8988T (cell line): ENCODE data around the gene POLR1C.
"Not testable (repeated sequence)": the region's sequence is repeated elsewhere in the genome, so short reads cannot be mapped to it uniquely, and the experiment has no call there.

Source experiments
- DNase-seq: peaks from one replicate; pipeline ENCODE4 v3.0.0; 2011

POLR1C gene

DNA sequence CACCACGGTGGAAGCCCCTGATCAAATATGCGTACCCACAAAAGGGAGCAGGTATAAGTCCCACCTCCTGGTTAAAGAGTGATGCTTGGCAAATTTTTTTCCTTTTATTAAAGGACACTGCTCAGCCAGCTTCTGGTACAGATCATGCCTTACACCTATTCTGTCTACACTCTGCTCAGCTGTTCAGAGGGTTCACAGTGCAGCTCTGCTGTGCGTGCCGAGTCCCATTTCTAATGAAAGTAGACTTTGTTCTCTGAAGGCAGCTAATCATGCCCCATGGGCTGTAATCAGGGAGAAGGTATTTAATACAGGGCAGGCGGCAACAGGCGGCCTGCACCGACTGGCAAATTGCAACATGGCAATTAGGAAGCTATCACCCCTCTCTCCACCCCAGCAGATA, 23.1 kb upstream of the POLR1C start:
- no peak for DNase-seq

DNA sequence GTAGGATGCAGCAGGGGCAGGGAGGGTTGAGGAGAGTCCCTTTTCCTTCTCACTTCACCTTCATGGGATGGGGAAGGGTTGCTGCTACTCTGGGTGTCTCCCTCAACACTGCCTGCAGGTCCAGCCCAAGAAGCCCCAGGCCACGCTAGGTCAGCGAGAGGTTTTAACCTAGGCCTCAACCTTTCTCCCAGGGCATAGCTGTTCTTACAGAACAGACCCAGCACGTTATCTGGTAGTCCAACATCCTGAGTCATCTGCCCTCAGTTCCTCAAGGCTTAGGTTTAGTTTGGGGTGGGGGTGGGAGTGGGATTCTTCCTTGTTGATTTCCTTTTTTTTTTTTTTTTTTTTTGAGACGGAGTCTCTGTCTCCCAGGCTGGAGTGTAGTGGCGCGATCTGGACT, 22.6 kb upstream of the POLR1C start:
- no peak for DNase-seq

DNA sequence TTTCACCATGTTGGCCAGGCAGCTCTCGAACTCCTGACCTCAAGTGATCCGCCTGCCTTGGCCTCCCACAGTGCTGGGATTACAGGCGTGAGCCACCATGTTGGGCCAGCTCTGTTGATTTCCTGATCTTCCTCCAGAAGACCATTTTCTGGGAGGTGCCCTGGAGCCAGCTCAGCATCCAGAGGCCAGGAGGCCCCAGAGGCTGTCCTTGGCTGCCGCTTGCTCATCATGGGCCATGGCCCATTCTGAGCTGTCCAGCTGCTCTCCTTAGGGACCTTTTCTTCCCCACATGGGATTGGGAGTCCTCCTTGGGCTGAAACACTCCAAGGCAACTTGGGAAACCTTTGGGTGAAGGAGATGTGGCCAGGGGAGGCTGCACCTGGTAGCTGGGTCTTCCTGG, 22.1 kb upstream of the POLR1C start:
- no peak for DNase-seq

DNA sequence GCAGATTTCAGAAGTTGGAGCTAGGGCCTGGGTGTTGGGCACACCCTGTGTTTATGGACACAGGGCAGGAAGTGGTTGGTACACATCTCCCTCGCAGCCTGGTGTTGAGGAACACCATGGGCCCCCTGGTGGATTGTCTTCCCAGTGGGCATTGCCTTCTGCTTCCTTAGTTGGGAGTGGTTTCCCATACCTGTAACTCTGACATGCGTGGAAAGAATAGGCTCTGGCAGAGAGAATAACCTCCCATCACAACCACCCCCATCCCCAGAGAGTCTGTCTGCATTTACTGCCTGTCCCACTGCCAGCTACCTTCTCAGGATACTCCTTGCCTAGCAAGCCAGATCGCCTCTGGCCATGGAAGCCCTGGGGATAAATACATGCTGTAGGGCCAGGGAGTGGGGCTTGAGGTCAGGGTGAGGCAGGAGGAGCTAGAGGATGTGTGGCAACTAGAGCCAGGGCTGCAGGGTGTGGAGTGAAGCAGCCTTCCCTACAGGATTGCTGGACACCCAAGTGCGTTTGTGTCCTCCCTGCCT, 21.4 kb upstream of the POLR1C start:
- DNase-seq: no peak

DNA sequence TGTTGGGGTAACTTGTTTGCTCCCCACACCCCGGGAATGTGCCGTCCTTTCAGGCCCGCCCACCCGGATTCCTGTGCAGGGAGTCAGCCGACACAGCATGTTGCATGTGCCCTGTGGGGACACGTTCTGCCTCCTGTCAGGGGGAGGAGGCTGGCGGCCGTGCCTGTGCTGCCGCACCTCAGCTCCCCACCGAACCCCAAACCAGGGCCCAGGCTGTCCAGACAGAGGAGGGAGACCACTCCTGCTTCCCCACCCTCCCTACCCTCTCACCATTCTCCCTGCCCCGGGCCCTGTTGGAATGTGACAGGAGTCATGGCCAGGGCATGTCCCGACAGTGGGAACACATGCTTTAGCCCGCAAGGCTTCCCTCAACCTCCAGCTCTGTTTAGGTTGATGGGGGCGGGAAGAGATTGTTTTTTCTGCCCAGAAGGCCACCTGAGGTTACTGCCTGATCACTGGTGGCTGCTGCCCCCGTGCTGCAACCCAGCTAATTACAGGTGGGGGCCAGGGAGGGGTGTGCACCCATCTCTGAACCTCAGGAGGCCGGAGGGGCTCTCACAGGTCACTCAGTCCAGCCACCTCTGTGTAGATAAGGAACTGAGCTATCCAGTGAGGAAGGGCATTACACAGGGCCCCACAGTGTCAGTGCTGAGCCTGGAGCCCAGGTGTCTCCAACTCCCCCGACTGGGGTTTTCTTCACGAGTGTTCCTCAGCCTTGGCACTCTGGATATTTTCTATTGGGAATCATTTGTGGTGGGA, 20.3 kb upstream of the POLR1C start:
- peak; percentile 81 for DNase-seq

DNA sequence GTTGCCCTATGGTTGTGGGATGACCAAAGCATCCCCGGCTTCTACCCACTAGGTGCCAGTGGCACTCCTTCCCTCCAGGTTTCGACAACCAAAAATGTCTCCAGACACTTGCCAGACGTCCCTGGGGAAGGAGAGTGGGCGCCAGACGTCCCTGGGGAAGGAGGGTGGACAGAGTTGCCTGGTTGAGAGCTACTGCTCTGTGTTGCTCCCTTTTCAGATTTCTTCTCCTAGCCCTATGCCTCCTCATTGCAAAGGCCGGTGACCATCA, 19.8 kb upstream of the POLR1C start:
- no peak for DNase-seq

DNA sequence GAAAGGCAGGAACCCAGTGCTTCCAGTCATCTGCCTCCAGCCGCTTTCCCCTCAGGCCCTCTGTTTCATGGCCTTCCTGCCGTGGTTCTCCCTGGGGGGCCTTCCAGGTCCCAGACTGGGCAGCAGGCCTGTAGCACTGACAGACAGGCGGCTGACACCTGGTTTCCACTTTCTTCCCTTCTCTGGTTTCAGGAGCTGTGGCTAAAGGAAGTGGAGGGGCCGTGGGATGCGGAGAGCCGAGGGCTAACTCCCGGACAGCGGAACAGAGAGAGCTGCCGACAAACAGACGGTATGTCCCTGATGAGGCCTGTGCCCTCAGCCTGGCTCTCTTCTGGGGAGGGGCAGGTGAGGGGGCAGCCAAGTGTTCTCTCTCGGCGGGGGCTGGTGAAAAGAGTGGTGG, 19.2 kb upstream of the POLR1C start:
- DNase-seq: no peak

DNA sequence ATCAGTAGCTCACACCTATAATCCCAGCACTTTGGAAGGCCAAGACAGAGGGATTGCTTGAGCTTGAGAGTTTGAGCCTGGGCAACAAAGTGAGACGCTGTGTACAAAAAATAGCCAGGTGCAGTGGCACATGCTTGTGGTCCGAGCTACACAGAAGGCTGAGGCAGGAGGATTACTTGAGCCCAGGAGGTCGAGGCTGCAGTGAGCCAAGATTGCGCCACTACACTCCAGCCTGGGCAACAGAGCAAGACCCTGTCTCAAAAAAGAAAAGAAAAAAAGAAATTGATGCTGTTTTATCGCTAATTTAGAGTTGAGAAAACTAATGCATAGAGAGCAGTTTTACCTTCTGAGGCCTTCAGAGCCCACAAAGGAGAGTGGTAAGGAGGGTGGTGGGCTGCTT, 18.6 kb upstream of the POLR1C start:
- DNase-seq: not testable (repeated sequence)

DNA sequence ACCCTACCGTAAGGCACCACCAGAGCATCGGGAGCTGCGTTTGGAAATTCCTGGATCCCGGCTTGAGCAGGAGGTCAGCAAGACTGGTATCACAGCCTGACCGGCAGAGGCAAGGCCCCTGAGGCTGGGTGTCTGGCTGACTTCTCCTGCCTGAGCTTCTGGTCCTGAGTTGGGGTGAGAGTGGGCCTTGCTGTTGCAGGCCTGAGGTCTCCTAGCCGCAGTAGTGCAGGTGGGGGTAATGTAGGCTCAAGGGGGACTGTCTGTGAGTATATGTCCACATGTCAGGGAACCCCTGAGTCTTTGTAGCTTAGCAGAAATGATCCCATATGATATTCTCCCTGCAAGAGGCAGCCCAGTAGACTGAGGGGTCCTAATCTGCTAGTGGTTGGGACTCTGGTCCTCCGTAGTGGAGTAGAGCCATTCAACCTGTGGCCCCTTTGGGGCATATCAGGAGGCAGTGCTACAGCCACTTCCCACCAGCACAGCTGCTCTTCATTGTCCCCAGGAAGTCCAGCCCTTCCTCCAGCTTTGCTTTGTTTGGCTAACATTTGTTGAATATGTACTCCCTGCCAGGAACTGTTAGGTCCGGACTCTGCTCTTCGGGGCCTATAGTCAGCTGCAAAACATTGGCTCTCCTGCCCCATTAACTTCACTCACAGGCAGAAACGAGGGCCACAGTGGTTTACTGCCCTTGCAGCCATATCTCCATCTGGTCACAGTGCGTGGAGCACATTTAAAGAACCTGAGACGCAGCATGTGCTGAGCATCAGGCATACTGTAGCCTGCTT, 17.7 kb upstream of the POLR1C start:
- no peak for DNase-seq

DNA sequence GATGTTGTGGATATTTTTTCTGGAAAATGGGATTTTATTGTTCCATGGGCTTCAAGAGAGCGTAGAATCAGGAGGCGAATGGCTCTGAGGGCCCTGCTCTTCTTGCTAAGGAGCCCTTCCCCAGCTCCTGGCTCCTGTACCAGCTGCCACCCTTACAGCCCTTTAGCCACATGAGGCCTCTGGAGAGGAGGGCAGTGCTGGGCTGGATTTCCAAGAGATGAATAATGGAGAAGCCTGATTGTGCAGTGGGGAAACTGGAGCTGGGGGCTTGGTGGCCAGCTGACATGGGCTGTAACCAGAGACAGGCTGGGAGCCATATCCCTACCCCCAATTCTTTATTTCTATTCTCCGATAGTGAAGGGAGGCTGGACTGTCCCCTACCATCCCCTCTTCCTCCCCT, 16.0 kb upstream of the POLR1C start:
- no peak for DNase-seq

DNA sequence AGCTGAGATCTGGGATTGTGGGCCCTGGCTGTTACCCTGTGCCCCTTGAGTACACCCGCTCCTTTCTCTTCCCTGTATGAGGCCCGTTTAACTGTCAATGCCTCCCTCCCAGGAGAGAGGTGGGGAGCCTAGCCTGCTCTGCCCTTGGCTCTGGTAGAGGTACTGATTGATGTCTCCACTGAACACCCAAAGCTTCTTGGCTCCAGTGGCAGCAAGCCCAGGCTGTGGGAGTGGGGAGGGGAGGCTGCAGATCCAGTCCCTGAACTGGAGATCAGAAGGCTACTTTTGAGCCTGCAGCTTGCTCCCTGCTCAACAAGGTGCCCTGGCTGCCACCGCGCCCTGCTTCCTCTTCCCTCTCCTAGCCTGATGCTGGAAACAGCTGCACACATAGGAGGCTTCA, 14.2 kb upstream of the POLR1C start:
- DNase-seq: no peak

DNA sequence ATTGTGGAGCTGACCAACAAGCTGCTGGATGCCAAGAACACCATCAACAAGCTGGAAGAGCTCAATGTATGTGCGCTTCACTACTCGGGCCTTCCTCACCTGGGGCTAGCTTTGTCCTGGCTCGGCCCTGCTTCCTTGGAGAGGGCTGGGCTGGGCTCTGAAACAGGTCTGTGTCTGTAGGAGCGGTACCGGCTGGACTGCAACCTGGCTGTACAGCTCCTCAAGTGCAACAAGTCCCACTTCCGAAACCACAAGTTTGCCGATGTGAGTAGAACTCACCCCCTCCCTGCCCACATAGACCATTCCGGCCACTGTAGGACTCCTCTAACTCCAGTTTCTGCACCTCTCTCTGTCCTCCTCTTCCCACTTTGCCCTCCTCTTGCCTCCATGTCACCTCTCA, 13.4 kb upstream of the POLR1C start:
- DNase-seq: no peak

DNA sequence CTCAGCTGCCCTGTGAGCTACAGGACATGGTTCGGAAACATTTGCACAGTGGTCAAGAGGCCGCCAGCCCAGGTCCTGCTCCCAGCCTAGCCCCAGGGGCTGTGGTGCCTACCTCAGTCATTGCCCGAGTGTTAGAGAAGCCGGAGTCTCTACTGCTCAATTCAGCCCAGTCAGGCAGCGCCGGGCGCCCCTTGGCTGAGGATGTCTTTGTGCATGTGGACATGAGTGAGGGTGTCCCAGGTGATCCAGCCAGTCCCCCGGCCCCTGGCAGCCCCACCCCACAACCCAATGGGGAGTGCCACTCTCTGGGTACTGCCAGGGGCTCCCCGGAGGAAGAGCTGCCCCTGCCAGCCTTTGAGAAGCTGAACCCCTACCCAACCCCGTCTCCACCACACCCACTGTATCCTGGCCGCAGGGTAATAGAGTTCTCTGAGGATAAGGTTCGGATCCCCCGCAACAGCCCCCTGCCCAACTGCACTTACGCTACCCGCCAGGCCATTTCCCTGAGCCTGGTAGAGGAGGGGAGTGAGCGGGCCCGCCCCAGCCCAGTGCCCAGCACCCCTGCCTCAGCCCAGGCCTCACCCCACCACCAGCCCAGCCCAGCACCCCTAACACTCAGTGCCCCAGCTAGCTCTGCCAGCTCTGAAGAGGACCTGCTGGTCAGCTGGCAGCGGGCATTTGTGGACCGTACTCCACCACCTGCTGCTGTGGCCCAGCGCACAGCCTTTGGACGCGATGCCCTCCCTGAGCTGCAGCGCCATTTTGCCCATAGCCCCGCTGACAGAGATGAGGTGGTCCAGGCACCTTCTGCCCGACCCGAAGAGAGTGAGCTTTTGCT, 11.9 kb upstream of the POLR1C start:
- DNase-seq: no peak

DNA sequence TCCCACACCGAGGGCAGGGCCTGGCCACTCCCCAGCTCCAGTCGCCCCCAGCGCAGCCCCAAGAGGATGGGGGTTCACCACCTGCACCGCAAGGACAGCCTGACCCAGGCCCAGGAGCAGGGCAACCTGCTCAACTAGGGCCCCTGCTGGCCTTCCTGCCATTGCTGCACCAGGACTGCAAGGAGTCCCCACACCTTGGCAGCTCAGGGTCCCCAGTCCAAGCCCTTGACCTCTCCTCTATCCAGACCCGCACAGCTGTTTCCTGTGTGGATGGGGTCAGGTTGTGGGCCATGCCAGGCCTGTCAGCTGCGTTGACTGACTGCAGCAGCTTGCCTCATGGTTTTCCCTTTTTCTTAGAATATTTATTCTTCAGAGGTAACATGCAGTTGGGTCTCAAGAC, 11.2 kb upstream of the POLR1C start:
- DNase-seq: no peak

DNA sequence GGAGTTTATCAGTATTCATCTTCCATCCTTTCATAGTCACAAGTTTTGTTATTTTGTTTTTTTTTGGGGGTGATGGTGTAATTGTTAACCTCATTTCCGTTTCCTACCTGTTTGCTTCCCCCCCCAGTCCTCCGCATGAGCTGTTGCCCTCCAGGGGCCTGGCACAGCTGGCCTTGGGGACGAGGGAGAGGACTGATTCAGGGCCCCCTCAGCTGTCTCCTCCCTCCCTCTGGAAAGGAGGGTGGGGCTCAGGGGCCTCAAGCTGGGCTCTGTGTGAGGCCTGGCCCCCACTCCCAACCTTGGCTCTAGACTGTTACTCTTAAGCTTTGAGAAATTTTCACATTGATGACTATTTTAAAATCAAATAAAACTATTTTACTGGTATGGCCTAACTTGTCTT, 10.7 kb upstream of the POLR1C start:
- DNase-seq: no peak

DNA sequence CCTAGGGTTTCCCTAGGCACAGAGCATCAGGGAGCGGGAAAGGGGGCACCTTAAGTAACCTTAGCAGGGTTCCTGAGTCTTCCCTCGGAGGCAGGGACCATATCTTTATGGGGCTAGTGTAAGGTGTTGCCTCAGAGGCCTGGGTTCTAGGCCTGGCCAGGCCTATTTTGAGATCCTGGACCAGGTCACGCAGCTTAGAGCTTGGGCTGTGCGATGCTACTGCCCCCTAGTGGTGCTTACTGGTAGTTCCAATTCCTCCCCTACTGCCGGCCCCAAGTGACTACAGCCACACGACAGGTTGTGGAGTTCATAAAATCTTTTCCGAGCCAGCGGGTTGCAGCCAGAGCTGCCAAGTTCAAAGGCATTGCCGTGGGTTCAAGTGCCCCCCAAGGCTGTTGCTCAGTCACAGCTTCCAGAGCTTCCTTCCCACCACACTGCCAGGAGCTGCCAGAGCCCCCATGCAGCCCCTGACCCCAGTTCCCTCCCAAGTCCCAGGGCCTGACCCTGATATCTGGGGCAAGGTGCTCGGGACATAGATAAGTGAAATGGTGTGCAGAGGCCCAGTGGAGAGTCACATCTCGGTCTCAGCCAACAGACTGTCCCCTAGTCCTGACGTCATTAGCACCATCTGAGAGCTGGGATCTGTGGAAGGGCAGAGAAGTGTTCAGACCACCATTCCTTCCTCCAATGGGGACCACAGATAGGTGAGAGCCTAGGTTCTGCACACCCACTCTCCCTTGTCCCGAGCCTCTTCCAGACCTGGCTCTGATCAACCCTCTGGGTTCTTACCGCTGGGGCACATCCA, 10.0 kb upstream of the POLR1C start:
- peak; percentile 63 for DNase-seq

DNA sequence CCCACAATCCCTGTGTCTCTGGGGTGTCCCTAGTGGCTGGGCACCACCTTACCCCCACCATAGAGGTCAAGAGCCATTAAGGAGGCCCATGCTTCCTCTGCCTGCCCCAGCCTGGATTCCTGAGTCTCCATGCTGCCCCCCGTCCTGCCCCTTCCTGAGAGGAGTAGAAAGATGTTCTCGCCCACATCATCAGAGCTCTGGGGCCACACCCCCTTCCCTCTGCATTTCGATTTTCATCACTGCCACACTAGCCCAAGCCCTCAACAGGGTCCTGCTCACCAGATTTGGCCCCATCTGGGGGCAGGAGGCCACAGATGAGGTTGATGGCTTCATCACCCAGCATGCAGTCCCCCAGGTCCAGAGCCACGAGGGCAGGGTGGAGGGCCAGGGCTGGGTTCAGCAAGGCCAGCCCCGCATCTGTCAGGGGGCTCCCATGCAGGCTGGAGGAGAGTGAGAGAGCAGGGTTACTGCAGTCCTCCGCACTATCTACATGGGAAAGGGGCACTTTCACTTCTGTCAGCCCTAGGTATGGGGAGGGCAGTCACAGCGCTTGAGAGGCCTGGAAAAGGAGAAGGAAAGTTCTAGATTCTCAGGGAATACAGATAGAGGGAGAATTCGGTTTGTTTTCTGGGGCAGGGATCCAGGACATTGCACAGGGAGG, 8.3 kb upstream of the POLR1C start:
- no peak for DNase-seq

DNA sequence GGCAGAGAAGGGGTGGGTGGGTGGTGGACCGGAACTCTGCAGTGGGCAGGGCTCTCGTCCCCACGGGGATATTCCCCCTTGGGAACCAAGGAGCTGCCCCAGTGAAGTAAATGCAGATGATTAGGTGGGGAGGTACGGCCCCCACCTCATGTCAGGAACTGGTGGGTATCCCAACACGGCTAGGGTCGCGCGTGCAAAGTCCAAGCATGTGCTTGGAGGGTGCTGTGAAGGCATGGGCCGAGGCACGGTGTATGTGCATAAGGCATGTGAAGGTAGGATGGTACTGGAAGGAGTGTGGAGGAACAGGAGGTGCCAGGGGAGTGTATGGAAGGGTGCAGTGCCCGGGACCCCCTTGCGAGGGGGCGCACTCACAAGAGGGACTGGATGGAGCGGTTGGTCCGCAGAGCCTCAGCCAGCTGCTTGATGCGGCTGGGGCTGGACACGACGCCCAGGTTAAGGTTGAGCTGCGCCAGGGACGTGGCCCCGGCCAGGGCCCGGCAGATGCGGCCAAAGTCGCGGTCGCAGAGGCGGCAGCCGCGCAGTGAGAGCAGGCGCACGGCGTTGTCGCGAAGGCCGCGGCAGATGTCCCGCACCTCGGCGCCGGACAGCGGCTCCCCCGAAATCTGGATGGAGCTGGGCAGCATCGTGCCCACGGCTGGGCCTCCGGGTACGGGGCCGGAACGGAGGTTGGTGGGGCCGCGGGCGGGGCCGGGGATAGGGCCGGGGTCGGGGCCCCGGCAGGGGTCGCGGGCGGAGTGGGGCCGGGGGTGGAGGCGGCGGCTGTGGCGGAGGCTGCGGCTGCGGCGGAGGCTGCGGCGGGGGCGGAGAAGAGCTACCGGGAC, 7.5 kb upstream of the POLR1C start:
- DNase-seq: no peak

DNA sequence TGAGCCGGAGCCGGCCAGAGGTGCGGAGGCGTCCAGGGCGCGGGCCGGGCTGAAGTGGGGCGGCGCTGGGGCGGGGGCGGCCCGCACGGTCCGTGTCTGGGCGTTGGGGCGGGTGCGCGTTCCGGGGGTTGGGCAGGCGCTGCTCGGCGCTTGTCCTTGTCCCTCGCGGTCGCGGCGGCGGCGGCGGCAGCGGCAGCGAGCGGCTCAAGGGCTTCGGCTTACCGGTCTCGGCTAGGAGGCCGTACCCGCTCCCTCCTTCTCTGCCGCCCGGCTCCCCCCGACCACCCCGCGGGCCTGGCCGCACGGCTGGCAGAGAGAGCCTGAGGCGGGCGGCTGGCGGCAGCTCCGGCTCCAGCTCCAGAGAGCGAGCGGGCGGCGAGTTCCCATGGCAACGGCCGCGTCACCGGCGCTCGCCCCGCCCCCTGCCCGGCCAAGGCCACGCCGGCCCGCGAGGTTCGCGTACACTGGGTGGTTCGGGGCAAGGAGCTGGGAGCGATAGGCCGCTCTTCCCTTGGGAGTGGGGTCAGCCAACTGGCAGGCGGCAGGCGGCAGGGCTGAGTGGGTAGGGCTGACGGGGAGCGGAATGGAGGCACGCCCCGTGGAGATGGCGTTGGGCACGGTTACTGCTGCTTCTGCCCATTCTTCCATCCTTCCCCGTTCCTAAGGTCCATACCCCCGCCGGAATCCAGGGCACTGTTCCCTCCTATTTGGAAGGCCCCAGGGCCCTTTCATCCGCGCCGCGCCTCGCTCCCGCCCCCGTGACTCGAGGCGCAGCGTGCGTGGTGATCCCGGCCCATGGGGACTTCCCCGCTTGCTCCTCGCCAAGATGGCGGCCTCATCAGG, 6.7 kb upstream of the POLR1C start, which contains the start of gene LRRC73:
TSS of gene LRRC73 (minus strand) at position 363 of the 843 bp plus-strand sequence. CDS start 561 bp downstream, outside the sequence.
- DNase-seq: peak; percentile 75

DNA sequence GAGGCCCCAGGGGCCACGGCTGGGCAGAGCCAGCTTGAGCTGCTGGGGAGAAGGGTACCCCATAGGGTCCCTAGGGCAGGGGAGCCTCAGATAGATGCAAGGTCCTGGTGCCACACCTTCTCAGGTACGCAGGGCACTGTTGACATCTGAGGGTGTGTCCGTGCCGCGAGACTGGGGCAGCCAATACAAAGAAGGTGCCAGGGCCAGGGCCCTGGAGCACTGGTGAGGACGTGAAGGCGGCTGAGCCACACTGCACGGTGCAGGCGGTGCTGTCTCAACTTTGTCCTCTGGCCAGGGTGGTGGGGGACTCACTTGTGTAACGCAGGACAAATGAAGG, 6.1 kb upstream of the POLR1C start:
- DNase-seq: no peak
